GM23338 (cell line): ENCODE results near the gene RFX2. TPM values are rescaled to one million over a fixed set of nuclear protein-coding genes. Genes with fewer than 3 reads are reported as not detected.

Experiments
- ATAC-seq: fragments of 200-7000 bp; cut with Tn5 transposase; 3 replicates; pipeline ENCODE4 v1.9.1; 2020
- DNase-seq: peaks from one replicate; pipeline ENCODE4 v3.0.0-alpha.2; 2015; ENCODE audit warnings: low spot score
- H2AFZ ChIP-seq: fragments of 200-600 bp; sonication (generic); 2 replicates; pipeline ENCODE4 v1.8.0; 2016; ENCODE audit warnings: antibody characterized with exemption, mild to moderate bottlenecking, moderate library complexity
- H3F3A ChIP-seq: fragments of 200-600 bp; sonication (generic); replicated peaks from 2 replicates; pipeline ENCODE4 v1.8.0; 2017; ENCODE audit warnings: antibody characterized with exemption, mixed run types, low read depth
- H3K27ac ChIP-seq: fragments of 200-600 bp; sonication (generic); 2 replicates; pipeline ENCODE4 v1.6.1; 2016; ENCODE audit warnings: low read depth
- H3K27me3 ChIP-seq: fragments of 200-600 bp; sonication (generic); 2 replicates; pipeline ENCODE4 v1.8.0; 2016; ENCODE audit warnings: mild to moderate bottlenecking, mixed run types, moderate library complexity; ENCODE audit not compliant: insufficient read depth
- H3K36me3 ChIP-seq: fragments of 200-600 bp; sonication (generic); 2 replicates; pipeline ENCODE4 v1.8.0; 2016; ENCODE audit warnings: mild to moderate bottlenecking; ENCODE audit not compliant: insufficient read depth
- H3K4me1 ChIP-seq: fragments of 200-600 bp; sonication (generic); 2 replicates; pipeline ENCODE4 v1.8.0; 2016; ENCODE audit warnings: mild to moderate bottlenecking, moderate library complexity; ENCODE audit not compliant: insufficient read depth
- H3K4me2 ChIP-seq: fragments of 200-600 bp; sonication (generic); 2 replicates; pipeline ENCODE4 v1.7.1; 2017; ENCODE audit warnings: mixed run types
- H3K4me3 ChIP-seq: fragments of 200-600 bp; sonication (generic); 2 replicates; pipeline ENCODE4 v1.6.1; 2016; ENCODE audit warnings: mixed run types
- H3K79me2 ChIP-seq: fragments of 200-600 bp; sonication (generic); replicated peaks from 2 replicates; pipeline ENCODE4 v1.8.0; 2017; ENCODE audit warnings: mild to moderate bottlenecking; ENCODE audit not compliant: insufficient read depth
- H3K9me2 ChIP-seq: fragments of 200-600 bp; sonication (generic); 2 replicates; pipeline ENCODE4 v1.8.0; 2017; ENCODE audit not compliant: insufficient read depth
- H4K20me1 ChIP-seq: fragments of 200-600 bp; sonication (generic); replicated peaks from 2 replicates; pipeline ENCODE4 v1.8.0; 2017; ENCODE audit warnings: mild to moderate bottlenecking; ENCODE audit not compliant: insufficient read depth
- H3K27ac Mint-ChIP-seq: 2 replicates; pipeline ENCODE4 v1.8.0; 2020; ENCODE audit warnings: inconsistent platforms, mild to moderate bottlenecking, moderate library complexity, mixed read lengths
- H3K27me3 Mint-ChIP-seq: 3 replicates; pipeline ENCODE4 v1.8.0; 2022; ENCODE audit warnings: low read depth, mild to moderate bottlenecking, moderate library complexity, mixed read lengths, inconsistent platforms; ENCODE audit not compliant: insufficient read depth, poor library complexity
- H3K36me3 Mint-ChIP-seq: 3 replicates; pipeline ENCODE4 v1.8.0; 2021; ENCODE audit warnings: low read depth, mild to moderate bottlenecking, inconsistent platforms, moderate library complexity, mixed read lengths
- H3K4me1 Mint-ChIP-seq: 3 replicates; pipeline ENCODE4 v1.8.0; 2020; ENCODE audit warnings: mild to moderate bottlenecking, inconsistent platforms, mixed read lengths
- H3K4me3 Mint-ChIP-seq: 3 replicates; pipeline ENCODE4 v1.8.0; 2021; ENCODE audit warnings: moderate library complexity, mild to moderate bottlenecking, inconsistent platforms, mixed read lengths
- H3K9me3 Mint-ChIP-seq: 3 replicates; pipeline ENCODE4 v1.8.0; 2020; ENCODE audit warnings: moderate library complexity, mild to moderate bottlenecking, inconsistent platforms, mixed read lengths
- CREB1 ChIP-seq: fragments of 250-450 bp; sonication (Bioruptor Pico); IDR thresholded peaks from 2 replicates; pipeline ENCODE4 v1.5.0; 2020; ENCODE audit warnings: low read depth, mild to moderate bottlenecking, moderate library complexity
- CTCF ChIP-seq, 2 experiments: fragments of 200-600 bp in 1 of 2; sonication (generic) in 1 of 2; conservative IDR thresholded peaks; 2 replicates each; pipeline versions ENCODE4 v1.5.1 to v1.6.1; 2016 to 2017; ENCODE audit warnings: antibody characterized with exemption in 2 of 2, low read depth in 2 of 2, mild to moderate bottlenecking in 2 of 2, moderate library complexity in 1 of 2
- JUNB ChIP-seq: IDR thresholded peaks from one replicate; pipeline ENCODE4 v1.6.1; 2016; ENCODE audit warnings: antibody characterized with exemption; ENCODE audit not compliant: unreplicated experiment
- POLR2AphosphoS5 ChIP-seq: IDR thresholded peaks from 2 replicates; pipeline ENCODE4 v1.6.1; 2016; ENCODE audit warnings: antibody characterized with exemption, low read depth
- REST ChIP-seq: IDR thresholded peaks from one replicate; pipeline ENCODE4 v1.6.1; 2018; ENCODE audit warnings: antibody characterized with exemption; ENCODE audit not compliant: unreplicated experiment
- ZNF114 ChIP-seq: fragments of 250-450 bp; sonication (Bioruptor Pico); IDR thresholded peaks from 2 replicates; pipeline ENCODE4 v1.5.0; 2020; ENCODE audit warnings: mild to moderate bottlenecking, moderate library complexity
- ZNF331 ChIP-seq: fragments of 250-450 bp; sonication (Bioruptor Pico); IDR thresholded peaks from 2 replicates; pipeline ENCODE4 v1.5.0; 2020; ENCODE audit warnings: low read depth, mild to moderate bottlenecking, moderate library complexity
- polyA plus RNA-seq: library from polyadenylated mRNA; unstranded; fragments of >200 nt; fragmentation: Nextera tagmentation; extraction: Ambion mirVana; gene quantifications from 2 replicates; pipeline ENCODE4 v1.2.1, GENCODE V29; 2016
- total RNA-seq: library from RNA; depleted of rRNA; stranded (reverse); fragments of >200 nt; shearing (Covaris generic); gene quantifications from 2 replicates; pipeline ENCODE4 v1.2.3, GENCODE V29; 2014

RFX2 gene
- total and polyA plus RNA-seq, 2 experiments from 2014 or later: 4.6 to 13.0 TPM

GRCh38 chr19:6034512-6034911 lies 75.8 kb downstream of the RFX2 start:
- H3K27ac ChIP-seq: no peak overlapping the region
- H4K20me1 ChIP-seq: 0 out of 2 replicates have a peak, but pooled peaks cover 3% of the 10 kb centered on the region
- no peaks in the 10 kb centered on the region for H3K9me3 Mint-ChIP-seq
- DNase-seq (no peak), ATAC-seq (no peak)
- H3K27me3 ChIP-seq: no peaks in the 10 kb centered on the region
- no peaks in the 10 kb centered on the region for H3K36me3 ChIP-seq
- no peak overlapping the region for H2AFZ ChIP-seq
- H3K9me2 ChIP-seq: no peaks in the 10 kb centered on the region
- H3K79me2 ChIP-seq: no peaks in the 10 kb centered on the region
- no peaks in the 10 kb centered on the region for H3K4me1 ChIP-seq
- no peaks in the 10 kb centered on the region for H3K36me3 Mint-ChIP-seq
- no peak overlapping the region for H3K4me2 ChIP-seq
- no peak overlapping the region for H3K4me3 Mint-ChIP-seq
- peaks cover 6% of the 10 kb centered on the region for H3K27me3 Mint-ChIP-seq
- no peak overlapping the region for H3K27ac Mint-ChIP-seq
- no peak overlapping the region for H3K4me3 ChIP-seq
- H3K4me1 Mint-ChIP-seq: no peaks in the 10 kb centered on the region
- no peaks in the 10 kb centered on the region for H3F3A ChIP-seq
- no peak for TF ChIP-seq CREB1 (CRISPR knock-in tag)
- TF ChIP-seq ZNF114: no peak
- TF ChIP-seq POLR2AphosphoS5: no peak

GRCh38 chr19:6033744-6034264 lies 76.5 kb downstream of the RFX2 start:
- no peak for DNase-seq
- no peaks in the 10 kb centered on the region for H3K9me2 ChIP-seq
- H3K36me3 ChIP-seq: no peaks in the 10 kb centered on the region
- no peak overlapping the region for H3K4me3 Mint-ChIP-seq
- no peak overlapping the region for H3K4me2 ChIP-seq
- ATAC-seq: no peak
- H3K9me3 Mint-ChIP-seq: no peaks in the 10 kb centered on the region
- no peaks in the 10 kb centered on the region for H3K79me2 ChIP-seq
- no peaks in the 10 kb centered on the region for H3K36me3 Mint-ChIP-seq
- H3F3A ChIP-seq: no peaks in the 10 kb centered on the region
- H3K27ac Mint-ChIP-seq: no peak overlapping the region
- H3K4me1 Mint-ChIP-seq: no peaks in the 10 kb centered on the region
- peaks cover 6% of the 10 kb centered on the region for H3K27me3 Mint-ChIP-seq
- H3K27ac ChIP-seq: no peak overlapping the region
- H2AFZ ChIP-seq: no peak overlapping the region
- H4K20me1 ChIP-seq: 0 out of 2 replicates have a peak, but pooled peaks cover 3% of the 10 kb centered on the region
- H3K4me1 ChIP-seq: no peaks in the 10 kb centered on the region
- TF ChIP-seq CTCF (conservative IDR thresholded peaks at IDR 0.05; ENCODE audit: low read depth in 2 of 2): no peak
- no peak for TF ChIP-seq ZNF331 (CRISPR knock-in tag)
- no peak for TF ChIP-seq ZNF114
- TF ChIP-seq JUNB: no peak
- no peak for TF ChIP-seq REST
- H3K27me3 ChIP-seq: no peaks in the 10 kb centered on the region
- H3K4me3 ChIP-seq: no peak overlapping the region
